B cell (primary cell): ENCODE measurements around the gene ZFR2. TPM values are rescaled to one million over a fixed set of nuclear protein-coding genes. Genes with fewer than 3 reads are reported as not detected.

Source experiments
- ATAC-seq: fragments of 200-7000 bp; cut with Tn5 transposase; one replicate; pipeline ENCODE4 v1.10.0; 2021; ENCODE audit warnings: low read depth, mild to moderate bottlenecking, moderate number of reproducible peaks, moderate library complexity
- CTCF ChIA-PET: fragments of 350-600 bp; sonication (Branson Sonifier 250); formaldehyde crosslinking; loops from one replicate; lab custom pipeline; 2021; ENCODE audit warnings: antibody characterized with exemption, inconsistent platforms; lab: Charles Lee
- POLR2A ChIA-PET: fragments of 350-600 bp; sonication (Branson Sonifier 250); formaldehyde crosslinking; loops from one replicate; lab custom pipeline; 2021; ENCODE audit warnings: antibody characterized with exemption; lab: Charles Lee
- DNase-seq: peaks from one replicate; pipeline ENCODE4 v3.0.0; 2013
- H2AFZ ChIP-seq: 2 replicates; pipeline ENCODE4 v1.6.1; 2012; ENCODE audit warnings: mild to moderate bottlenecking, low read depth, low read length; ENCODE audit not compliant: insufficient read depth, poor library complexity, severe bottlenecking
- H3K27ac ChIP-seq, 2 donors: 1 replicate in 1 of 2; 2 replicates in 1 of 2; pipeline ENCODE4 v1.5.1; 2012 to 2013; ENCODE audit warnings: low read length in 2 of 2, mild to moderate bottlenecking in 2 of 2, moderate library complexity in 1 of 2
- H3K27me3 ChIP-seq, 4 experiments: fragments of 200-600 bp in 1 of 4; sonication (generic) in 1 of 4; replicated peaks in 1 of 4; 1 replicate in 2 of 4; 2 replicates in 2 of 4; pipeline versions ENCODE4 v1.6.1 to v1.7.0; 2013 to 2016; ENCODE audit warnings: low read length in 3 of 4, mild to moderate bottlenecking in 2 of 4, mixed read lengths in 1 of 4, moderate library complexity in 1 of 4; ENCODE audit not compliant: insufficient read depth in 4 of 4, control insufficient read depth in 3 of 4; ENCODE audit errors: control extremely low read depth in 1 of 4
- H3K36me3 ChIP-seq, 2 experiments: replicated peaks in 1 of 2; 1 replicate in 1 of 2; 2 replicates in 1 of 2; pipeline versions ENCODE4 v1.6.1 to v1.7.1; 2013; ENCODE audit warnings: low read length in 1 of 2; ENCODE audit not compliant: insufficient read depth in 2 of 2, control insufficient read depth in 1 of 2; ENCODE audit errors: control extremely low read depth in 1 of 2, extremely low read depth in 1 of 2
- H3K4me1 ChIP-seq, 2 donors: fragments of 200-600 bp in 1 of 2; sonication (generic) in 1 of 2; 1 replicate in 1 of 2; 2 replicates in 1 of 2; pipeline versions ENCODE4 v1.5.1 to v1.6.1; 2013 to 2017; ENCODE audit warnings: low read length in 2 of 2; ENCODE audit not compliant: control insufficient read depth in 2 of 2, insufficient read depth in 2 of 2
- H3K4me2 ChIP-seq: replicated peaks from 2 replicates; pipeline ENCODE3; 2012; ENCODE audit warnings: mild to moderate bottlenecking, low read depth, low read length; ENCODE audit not compliant: poor library complexity, severe bottlenecking
- H3K4me3 ChIP-seq, 5 experiments: fragments of 200-600 bp in 1 of 5; sonication (generic) in 1 of 5; 1 replicate in 3 of 5; 2 replicates in 2 of 5; pipeline versions ENCODE4 v1.5.1 to v1.7.0; 2011 to 2016; ENCODE audit warnings: low read length in 4 of 5, mild to moderate bottlenecking in 4 of 5, low read depth in 2 of 5, control low read depth in 1 of 5, moderate library complexity in 1 of 5; ENCODE audit not compliant: insufficient read depth in 1 of 5; ENCODE audit errors: control extremely low read depth in 1 of 5, extremely low read depth in 1 of 5
- H3K79me2 ChIP-seq: fragments of 200-600 bp; sonication (generic); one replicate; pipeline ENCODE4 v1.6.0; 2016; ENCODE audit warnings: low read length; ENCODE audit not compliant: control insufficient read depth, insufficient read depth
- H3K9ac ChIP-seq: fragments of 200-600 bp; sonication (generic); 2 replicates; pipeline ENCODE4 v1.6.1; 2017; ENCODE audit warnings: mild to moderate bottlenecking, low read length, moderate library complexity
- H3K9me3 ChIP-seq, 3 donors: one replicate each; pipeline versions ENCODE4 v1.6.1 to v1.7.1; 2013; ENCODE audit warnings: low read length in 2 of 3; ENCODE audit not compliant: control insufficient read depth in 2 of 3, insufficient read depth in 1 of 3; ENCODE audit errors: control extremely low read depth in 1 of 3
- H4K20me1 ChIP-seq: 2 replicates; pipeline ENCODE4 v1.6.0; 2012; ENCODE audit warnings: mild to moderate bottlenecking, low read length; ENCODE audit not compliant: insufficient read depth, control insufficient read depth, poor library complexity, severe bottlenecking
- H3K27ac Mint-ChIP-seq: one replicate; pipeline ENCODE4 v1.8.0; 2021; ENCODE audit warnings: mixed read lengths
- H3K27me3 Mint-ChIP-seq: one replicate; pipeline ENCODE4 v1.8.0; 2021; ENCODE audit warnings: mixed read lengths
- H3K4me1 Mint-ChIP-seq: one replicate; pipeline ENCODE4 v1.8.0; 2021; ENCODE audit warnings: mixed read lengths
- H3K4me3 Mint-ChIP-seq: one replicate; pipeline ENCODE4 v1.8.0; 2021; ENCODE audit warnings: mixed read lengths
- H3K9me3 Mint-ChIP-seq: one replicate; pipeline ENCODE4 v1.8.0; 2022; ENCODE audit warnings: mixed read lengths; ENCODE audit not compliant: insufficient read depth
- EZH2 ChIP-seq: IDR thresholded peaks from 2 replicates; pipeline ENCODE4 v1.6.1; 2012; ENCODE audit warnings: borderline replicate concordance, low read depth, mild to moderate bottlenecking, moderate library complexity, low read length; ENCODE audit not compliant: insufficient read depth, poor library complexity, severe bottlenecking
- WGBS: methylation state at CpG from one replicate; pipeline ENCODE4 v1.1.5; 2013; ENCODE audit warnings: missing lambda C conversion rate; ENCODE audit not compliant: insufficient coverage; 5-methylcytosine and 5-hydroxymethylcytosine counted together
- intact Hi-C: fragments of 100-400 bp; cut with micrococcal nuclease; formaldehyde crosslinking; loops from one replicate; pipeline ENCODE4 v1.10.0; 2022
- polyA plus RNA-seq: library from polyadenylated mRNA; depleted of rRNA; stranded (reverse); fragments of >200 nt; gene quantifications from 2 replicates; pipeline ENCODE4 v1.2.3, GENCODE V29; 2012
- total RNA-seq, 2 donors: library from RNA; stranded (reverse); fragments of 120-200 nt in 1 of 2; gene quantifications; 1 replicate in 1 of 2; 2 replicates in 1 of 2; pipeline versions ENCODE4 v1.2.3 to v1.2.4, GENCODE V29; 2013 to 2022
- TF ChIP-seq, protein P1 (sequence below): fragments of 200-600 bp; IDR thresholded peaks from one replicate; pipeline ENCODE4 v1.8.0; 2022; ENCODE audit warnings: antibody characterized with exemption, mild to moderate bottlenecking

The ZFR2 gene
- total and polyA plus RNA-seq, 2 donors (not counting 1 experiment from before 2014, with no cell fraction given), result 0.36 to 0.39 TPM

DNA sequence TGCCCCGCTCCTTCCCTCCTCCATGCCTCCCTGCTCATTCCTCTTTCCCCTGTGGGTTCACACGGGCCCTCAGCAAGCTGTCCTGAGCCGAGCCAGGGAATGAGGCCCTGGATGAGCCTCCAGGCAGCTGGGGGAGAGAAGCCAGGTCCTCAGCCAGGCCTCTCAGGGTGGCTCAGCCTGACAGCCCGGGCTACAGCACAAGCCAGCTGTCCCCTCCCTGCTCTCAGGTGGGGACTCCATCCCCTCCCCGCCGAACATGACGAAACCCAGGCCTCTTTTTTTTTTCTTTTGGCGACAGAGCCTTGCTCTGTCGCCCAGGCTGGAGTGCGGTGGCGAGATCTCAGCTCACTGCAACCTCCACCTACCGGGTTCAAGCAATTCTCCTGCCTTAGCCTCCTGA, 42.7 kb downstream of the ZFR2 start:
- Histone ChIP-seq H3K79me2 (no peaks in the 10 kb centered on the region), H3K4me1 (peaks cover 0 to 7% of the 10 kb centered on the region in 2 donors), H3K4me2 (no peak overlapping the region), H3K27ac (no peak overlapping the region), H4K20me1 (no peaks in the 10 kb centered on the region), H3K4me3 (no peak overlapping the region), H3K9ac (no peak overlapping the region), H3K9me3 (no peaks in the 10 kb centered on the region), H3K27me3 (peaks cover 0 to 4% (median 2%) of the 10 kb centered on the region in 4 experiments), H3K36me3 (no peaks in the 10 kb centered on the region), H2AFZ (no peak overlapping the region)
- WGBS, result 83% methylated on average over 12 of the region's 12 CpGs
- peaks cover 11% of the 10 kb centered on the region for H3K4me1 Mint-ChIP-seq
- H3K9me3 Mint-ChIP-seq, result no peaks in the 10 kb centered on the region
- no peak for DNase-seq
- peaks cover 15% of the 10 kb centered on the region for H3K27me3 Mint-ChIP-seq
- POLR2A ChIA-PET, result interaction anchor here (0.7 kb wide), 1 partner anchor 638 kb away, joined by 3 read pairs; no protein-coding TSS in a partner anchor
- CTCF ChIA-PET, result interaction anchor here (0.7 kb wide), 2 partner anchors 20 to 24 kb away, joined by 4 to 6 read pairs; no protein-coding TSS in a partner anchor
- no peak for ATAC-seq
- intact Hi-C loops, result no loop called here
- no peak overlapping the region for H3K4me3 Mint-ChIP-seq
- H3K27ac Mint-ChIP-seq, result no peak overlapping the region
- TF ChIP-seq EZH2, result no peak
- TF ChIP-seq, protein P1, sequence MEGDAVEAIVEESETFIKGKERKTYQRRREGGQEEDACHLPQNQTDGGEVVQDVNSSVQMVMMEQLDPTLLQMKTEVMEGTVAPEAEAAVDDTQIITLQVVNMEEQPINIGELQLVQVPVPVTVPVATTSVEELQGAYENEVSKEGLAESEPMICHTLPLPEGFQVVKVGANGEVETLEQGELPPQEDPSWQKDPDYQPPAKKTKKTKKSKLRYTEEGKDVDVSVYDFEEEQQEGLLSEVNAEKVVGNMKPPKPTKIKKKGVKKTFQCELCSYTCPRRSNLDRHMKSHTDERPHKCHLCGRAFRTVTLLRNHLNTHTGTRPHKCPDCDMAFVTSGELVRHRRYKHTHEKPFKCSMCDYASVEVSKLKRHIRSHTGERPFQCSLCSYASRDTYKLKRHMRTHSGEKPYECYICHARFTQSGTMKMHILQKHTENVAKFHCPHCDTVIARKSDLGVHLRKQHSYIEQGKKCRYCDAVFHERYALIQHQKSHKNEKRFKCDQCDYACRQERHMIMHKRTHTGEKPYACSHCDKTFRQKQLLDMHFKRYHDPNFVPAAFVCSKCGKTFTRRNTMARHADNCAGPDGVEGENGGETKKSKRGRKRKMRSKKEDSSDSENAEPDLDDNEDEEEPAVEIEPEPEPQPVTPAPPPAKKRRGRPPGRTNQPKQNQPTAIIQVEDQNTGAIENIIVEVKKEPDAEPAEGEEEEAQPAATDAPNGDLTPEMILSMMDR, result no peak

DNA sequence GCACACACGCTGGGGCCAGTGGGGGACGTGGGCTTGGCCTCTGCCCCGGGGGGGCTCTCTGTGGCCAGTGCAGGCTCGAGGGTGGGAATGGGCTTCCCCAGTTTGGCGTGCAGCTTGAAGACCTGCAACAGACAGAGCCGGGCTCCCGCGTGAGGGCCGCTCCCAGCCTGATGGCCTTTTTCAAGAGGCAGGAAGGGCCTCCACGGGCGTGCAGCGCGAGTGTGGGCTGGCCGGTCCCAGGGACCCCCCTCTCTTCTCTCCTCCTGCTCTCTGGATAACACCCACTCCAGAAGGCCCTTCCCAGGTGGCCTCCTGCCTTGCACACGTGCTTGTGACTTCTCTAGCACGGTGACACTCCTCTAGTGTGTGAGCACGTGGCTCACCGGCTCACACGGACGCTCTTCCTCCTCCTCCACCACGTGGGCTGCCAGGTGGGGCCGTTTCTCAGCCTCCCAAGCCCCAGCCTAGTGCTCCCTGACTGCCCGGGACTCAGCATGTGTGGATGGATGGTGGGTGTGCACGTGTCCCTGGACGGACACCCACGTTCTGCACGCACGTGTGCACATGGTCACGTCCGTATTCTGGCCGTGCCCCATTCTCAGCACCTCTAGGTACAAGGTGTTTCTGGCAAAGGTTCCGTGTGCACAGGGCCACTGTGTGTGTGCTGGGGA, 43.4 kb downstream of the ZFR2 start:
- H3K27ac Mint-ChIP-seq, result no peak overlapping the region
- 92% methylated on average over 25 of the region's 32 CpGs for WGBS

More for the DNA sequence above, 43.4 kb downstream of the ZFR2 start:
- Histone ChIP-seq H4K20me1 (no peaks in the 10 kb centered on the region), H3K27me3 (peaks cover 0 to 4% (median 2%) of the 10 kb centered on the region in 4 experiments), H3K9me3 (no peaks in the 10 kb centered on the region), H3K36me3 (no peaks in the 10 kb centered on the region), H2AFZ (no peak overlapping the region), H3K4me1 (peaks cover 0 to 7% of the 10 kb centered on the region in 2 donors), H3K79me2 (no peaks in the 10 kb centered on the region), H3K4me2 (no peak overlapping the region), H3K9ac (no peak overlapping the region), H3K27ac (no peak overlapping the region), H3K4me3 (no peak overlapping the region)
- H3K4me3 Mint-ChIP-seq, result no peak overlapping the region
- ChIA-PET CTCF (interaction anchor here (0.7 kb wide), 1 partner anchor 21 kb away, joined by 4 read pairs; no protein-coding TSS in a partner anchor), POLR2A (no interaction called here)
- no peaks in the 10 kb centered on the region for H3K9me3 Mint-ChIP-seq
- TF ChIP-seq EZH2, result no peak
- TF ChIP-seq, protein P1, result no peak
- DNase-seq (no peak), ATAC-seq (no peak)
- intact Hi-C loops, result no loop called here
- H3K27me3 Mint-ChIP-seq, result peaks cover 15% of the 10 kb centered on the region
- H3K4me1 Mint-ChIP-seq, result peaks cover 11% of the 10 kb centered on the region
